Neural cell (in vitro differentiated cells): Measurements from ENCODE around the gene SLCO3A1. TPM values are rescaled to one million over a fixed set of nuclear protein-coding genes. Genes with fewer than 3 reads are reported as not detected.

Source experiments
- H2AFZ ChIP-seq: fragments of 200-600, 300-800 bp; sonication (generic), shearing (Covaris generic); 2 replicates; pipeline ENCODE4 v1.6.0; 2014; ENCODE audit warnings: low read depth, mild to moderate bottlenecking, antibody characterized with exemption, low read length, moderate library complexity
- H3F3A ChIP-seq: fragments of 200-600 bp; shearing (Covaris generic); 2 replicates; pipeline ENCODE4 v1.6.1; 2016; ENCODE audit warnings: mild to moderate bottlenecking, moderate library complexity, mixed read lengths, antibody characterized with exemption, low read length; ENCODE audit not compliant: insufficient read depth, poor library complexity, severe bottlenecking
- H3K27ac ChIP-seq: fragments of 200-600, 300-800 bp; sonication (generic), shearing (Covaris generic); 2 replicates; pipeline ENCODE4 v1.5.1; 2014; ENCODE audit warnings: mild to moderate bottlenecking, low read length, moderate library complexity
- H3K27me3 ChIP-seq: fragments of 300-800, 200-600 bp; sonication (generic), shearing (Covaris generic); 2 replicates; pipeline ENCODE4 v1.6.0; 2014; ENCODE audit warnings: mild to moderate bottlenecking, low read depth, low read length, moderate library complexity; ENCODE audit not compliant: insufficient read depth
- H3K36me3 ChIP-seq: fragments of 300-800, 200-600 bp; sonication (generic), shearing (Covaris generic); 2 replicates; pipeline ENCODE4 v1.5.1; 2014; ENCODE audit warnings: mild to moderate bottlenecking, antibody characterized with exemption, low read length, moderate library complexity; ENCODE audit not compliant: insufficient read depth
- H3K4me2 ChIP-seq: fragments of 300-800, 200-600 bp; sonication (generic), shearing (Covaris generic); 2 replicates; pipeline ENCODE4 v1.6.0; 2014; ENCODE audit warnings: mild to moderate bottlenecking, low read length
- H3K4me3 ChIP-seq: fragments of 300-800, 200-600 bp; sonication (generic), shearing (Covaris generic); 2 replicates; pipeline ENCODE4 v1.5.1; 2014; ENCODE audit warnings: mild to moderate bottlenecking, low read length, moderate library complexity
- H3K79me2 ChIP-seq: fragments of 200-600 bp; shearing (Covaris generic); replicated peaks from 2 replicates; pipeline ENCODE4 v1.6.0; 2014; ENCODE audit warnings: mild to moderate bottlenecking, low read length, moderate library complexity; ENCODE audit not compliant: insufficient read depth
- H3K9ac ChIP-seq: fragments of 300-800, 200-600 bp; sonication (generic), shearing (Covaris generic); 2 replicates; pipeline ENCODE4 v1.6.1; 2016; ENCODE audit warnings: mild to moderate bottlenecking, low read length, mixed read lengths
- H3K9me2 ChIP-seq: fragments of 200-600 bp; shearing (Covaris generic); 2 replicates; pipeline ENCODE4 v1.6.1; 2016; ENCODE audit warnings: mild to moderate bottlenecking, low read length, mixed read lengths; ENCODE audit not compliant: insufficient read depth
- H3K9me3 ChIP-seq: fragments of 200-600, 300-800 bp; sonication (generic), shearing (Covaris generic); 2 replicates; pipeline ENCODE4 v1.6.1; 2016; ENCODE audit warnings: mild to moderate bottlenecking, mixed run types, low read length, moderate library complexity, mixed read lengths
- H4K20me1 ChIP-seq: fragments of 200-600 bp; shearing (Covaris generic); 2 replicates; pipeline ENCODE4 v1.6.1; 2016; ENCODE audit warnings: mild to moderate bottlenecking, mixed run types; ENCODE audit not compliant: insufficient read depth
- CTCF ChIP-seq: fragments of 450-650 bp; IDR thresholded peaks from 2 replicates; pipeline ENCODE4 v1.5.1; 2014; ENCODE audit warnings: antibody characterized with exemption, mild to moderate bottlenecking, moderate library complexity; ENCODE audit not compliant: poor library complexity, severe bottlenecking
- EP300 ChIP-seq: fragments of 450-650 bp; conservative IDR thresholded peaks from 2 replicates; pipeline ENCODE4 v1.6.1; 2014; ENCODE audit warnings: antibody characterized with exemption, mild to moderate bottlenecking, moderate library complexity; ENCODE audit not compliant: poor library complexity, severe bottlenecking
- EZH2 ChIP-seq: fragments of 200-600, 300-800 bp; shearing (Covaris generic), sonication (generic); IDR thresholded peaks from 2 replicates; pipeline ENCODE4 v1.6.1; 2014; ENCODE audit warnings: antibody characterized with exemption, low read length, borderline replicate concordance, mild to moderate bottlenecking; ENCODE audit not compliant: insufficient read depth, poor library complexity, severe bottlenecking
- MXI1 ChIP-seq: fragments of 450-650 bp; conservative IDR thresholded peaks from 2 replicates; pipeline ENCODE4 v1.6.1; 2014; ENCODE audit warnings: antibody characterized with exemption, mild to moderate bottlenecking; ENCODE audit not compliant: poor library complexity, severe bottlenecking
- POLR2AphosphoS5 ChIP-seq: IDR thresholded peaks from 2 replicates; pipeline ENCODE4 v1.6.1; 2012
- RAD21 ChIP-seq: fragments of 450-650 bp; conservative IDR thresholded peaks from 2 replicates; pipeline ENCODE4 v1.6.1; 2014; ENCODE audit warnings: antibody characterized with exemption, mild to moderate bottlenecking, moderate library complexity
- REST ChIP-seq: IDR thresholded peaks from 2 replicates; pipeline ENCODE4 v1.6.1; 2012; ENCODE audit warnings: borderline replicate concordance
- SMC3 ChIP-seq: fragments of 450-650 bp; conservative IDR thresholded peaks from 2 replicates; pipeline ENCODE4 v1.6.1; 2014; ENCODE audit warnings: antibody characterized with exemption, mild to moderate bottlenecking, moderate library complexity; ENCODE audit not compliant: poor library complexity
- TAF1 ChIP-seq: IDR thresholded peaks from 2 replicates; pipeline ENCODE4 v1.6.1; 2012; ENCODE audit warnings: low read depth
- polyA plus RNA-seq: library from polyadenylated mRNA; depleted of rRNA; stranded (reverse); fragments of >200 nt; gene quantifications from 2 replicates; pipeline ENCODE4 v1.2.3, GENCODE V29; 2014

The SLCO3A1 gene
- polyA plus RNA-seq, 1 donor from 2014 or later = 14.2 TPM

- H3K27me3 ChIP-seq = no peaks in the 10 kb centered on the region
- H3K9me2 ChIP-seq = no peaks in the 10 kb centered on the region
- no peak overlapping the region for H2AFZ ChIP-seq
- no peaks in the 10 kb centered on the region for H3K9me3 ChIP-seq
- no peak overlapping the region for H3K9ac ChIP-seq
- no peaks in the 10 kb centered on the region for H3K36me3 ChIP-seq
- H3K27ac ChIP-seq = no peak overlapping the region
- H3K4me3 ChIP-seq = no peak overlapping the region
- H3K4me2 ChIP-seq = no peak overlapping the region
- no peaks in the 10 kb centered on the region for H4K20me1 ChIP-seq
- TF ChIP-seq EZH2 (no peak), CTCF (peak; percentile 17)
- H3F3A ChIP-seq = no peaks in the 10 kb centered on the region
- peaks cover 11% of the 10 kb centered on the region for H3K79me2 ChIP-seq
These were observed 128.6 kb downstream of the SLCO3A1 start for GRCh38 chr15:91981821-91982800.

- Histone ChIP-seq H3K9me3 (no peaks in the 10 kb centered on the region), H3F3A (no peaks in the 10 kb centered on the region), H3K36me3 (no peaks in the 10 kb centered on the region), H3K27ac (no peak overlapping the region), H3K27me3 (no peaks in the 10 kb centered on the region), H3K79me2 (peaks cover 16% of the 10 kb centered on the region), H4K20me1 (no peaks in the 10 kb centered on the region), H3K4me3 (no peak overlapping the region), H2AFZ (no peak overlapping the region), H3K9ac (no peak overlapping the region), H3K9me2 (no peaks in the 10 kb centered on the region), H3K4me2 (no peak overlapping the region)
- TF ChIP-seq SMC3 (no peak), TAF1 (no peak), RAD21 (no peak), MXI1 (no peak), EP300 (no peak), EZH2 (no peak), CTCF (no peak), POLR2AphosphoS5 (no peak), REST (no peak)
These were observed 130.3 kb downstream of the SLCO3A1 start for GRCh38 chr15:91983729-91984340.
